ENCODE data around the gene VPS26A.

The VPS26A gene

GRCh38 chr10:69211104-69211503 lies 87.1 kb downstream of the VPS26A start:
- Histone ChIP-seq H3K4me1 (ENCODE audit: control insufficient read depth, insufficient read depth, low read length) (peaks cover 6% of the 10 kb centered on the region; the same call in 1 of the 2 replicates), H3K9ac (ENCODE audit: low read length) (no peak overlapping the region), H3K27me3 (ENCODE audit: control insufficient read depth, insufficient read depth, low read length) (no peaks in the 10 kb centered on the region), H3K9me3 (ENCODE audit: control insufficient read depth, insufficient read depth, low read depth, low read length) (no peaks in the 10 kb centered on the region), H3K36me3 (ENCODE audit: control insufficient read depth, insufficient read depth, low read length) (peaks cover 32% of the 10 kb centered on the region), H3K4me3 (ENCODE audit: low read depth, low read length) (no peak overlapping the region), H3K27ac (ENCODE audit: low read depth, low read length) (no peak overlapping the region)

GRCh38 chr10:69211524-69211923 lies 87.5 kb downstream of the VPS26A start:
- Histone ChIP-seq H3K27ac (ENCODE audit: low read depth, low read length) (no peak overlapping the region), H3K9me3 (ENCODE audit: control insufficient read depth, insufficient read depth, low read depth, low read length) (no peaks in the 10 kb centered on the region), H3K4me1 (ENCODE audit: control insufficient read depth, insufficient read depth, low read length) (peaks cover 6% of the 10 kb centered on the region; the same call in 1 of the 2 replicates), H3K9ac (ENCODE audit: low read length) (no peak overlapping the region), H3K36me3 (ENCODE audit: control insufficient read depth, insufficient read depth, low read length) (peaks cover 27% of the 10 kb centered on the region), H3K4me3 (ENCODE audit: low read depth, low read length) (no peak overlapping the region), H3K27me3 (ENCODE audit: control insufficient read depth, insufficient read depth, low read length) (no peaks in the 10 kb centered on the region)

GRCh38 chr10:69213591-69214311 lies 89.8 kb downstream of the VPS26A start:
- H3K9me3 ChIP-seq (ENCODE audit: control insufficient read depth, insufficient read depth, low read depth, low read length): no peaks in the 10 kb centered on the region

GRCh38 chr10:69214666-69215131 lies 90.7 kb downstream of the VPS26A start:
- Histone ChIP-seq H3K9me3 (ENCODE audit: control insufficient read depth, insufficient read depth, low read depth, low read length) (no peaks in the 10 kb centered on the region), H3K9ac (ENCODE audit: low read length) (no peak overlapping the region), H3K36me3 (ENCODE audit: control insufficient read depth, insufficient read depth, low read length) (no peaks in the 10 kb centered on the region), H3K4me3 (ENCODE audit: low read depth, low read length) (no peak overlapping the region), H3K27me3 (ENCODE audit: control insufficient read depth, insufficient read depth, low read length) (no peaks in the 10 kb centered on the region), H3K27ac (ENCODE audit: low read depth, low read length) (no peak overlapping the region), H3K4me1 (ENCODE audit: control insufficient read depth, insufficient read depth, low read length) (peaks cover 6% of the 10 kb centered on the region; the same call in 1 of the 2 replicates)

More at GRCh38 chr10:69213591-69214311, 89.8 kb downstream of the VPS26A start:
- Histone ChIP-seq H3K9ac (ENCODE audit: low read length) (no peak overlapping the region), H3K27me3 (ENCODE audit: control insufficient read depth, insufficient read depth, low read length) (no peaks in the 10 kb centered on the region), H3K27ac (ENCODE audit: low read depth, low read length) (no peak overlapping the region), H3K36me3 (ENCODE audit: control insufficient read depth, insufficient read depth, low read length) (peaks cover 7% of the 10 kb centered on the region), H3K4me1 (ENCODE audit: control insufficient read depth, insufficient read depth, low read length) (peaks cover 6% of the 10 kb centered on the region; the same call in 1 of the 2 replicates), H3K4me3 (ENCODE audit: low read depth, low read length) (no peak overlapping the region)

- no peak overlapping the region for H3K4me3 ChIP-seq (ENCODE audit: low read depth, low read length)
- H3K9ac ChIP-seq (ENCODE audit: low read length): no peak overlapping the region
- no peaks in the 10 kb centered on the region for H3K27me3 ChIP-seq (ENCODE audit: control insufficient read depth, insufficient read depth, low read length)
- no peaks in the 10 kb centered on the region for H3K9me3 ChIP-seq (ENCODE audit: control insufficient read depth, insufficient read depth, low read depth, low read length)
- no peaks in the 10 kb centered on the region for H3K36me3 ChIP-seq (ENCODE audit: control insufficient read depth, insufficient read depth, low read length)
- no peak overlapping the region for H3K27ac ChIP-seq (ENCODE audit: low read depth, low read length)
- H3K4me1 ChIP-seq (ENCODE audit: control insufficient read depth, insufficient read depth, low read length): peaks cover 6% of the 10 kb centered on the region; the same call in 1 of the 2 replicates
Observed at GRCh38 chr10:69215405-69216171, 91.6 kb downstream of the VPS26A start.

GRCh38 chr10:69216577-69217118 lies 92.7 kb downstream of the VPS26A start:
- H3K9me3 ChIP-seq (ENCODE audit: control insufficient read depth, insufficient read depth, low read depth, low read length): no peaks in the 10 kb centered on the region
- H3K36me3 ChIP-seq (ENCODE audit: control insufficient read depth, insufficient read depth, low read length): no peaks in the 10 kb centered on the region
- no peak overlapping the region for H3K4me3 ChIP-seq (ENCODE audit: low read depth, low read length)
- H3K4me1 ChIP-seq (ENCODE audit: control insufficient read depth, insufficient read depth, low read length): no peaks in the 10 kb centered on the region; the same call in 1 of the 2 replicates
- no peaks in the 10 kb centered on the region for H3K27me3 ChIP-seq (ENCODE audit: control insufficient read depth, insufficient read depth, low read length)
- no peak overlapping the region for H3K9ac ChIP-seq (ENCODE audit: low read length)
- H3K27ac ChIP-seq (ENCODE audit: low read depth, low read length): no peak overlapping the region

- no peak overlapping the region for H3K9ac ChIP-seq (ENCODE audit: low read length)
- H3K36me3 ChIP-seq (ENCODE audit: control insufficient read depth, insufficient read depth, low read length): no peaks in the 10 kb centered on the region
- H3K9me3 ChIP-seq (ENCODE audit: control insufficient read depth, insufficient read depth, low read depth, low read length): no peaks in the 10 kb centered on the region
- H3K4me1 ChIP-seq (ENCODE audit: control insufficient read depth, insufficient read depth, low read length): peaks cover under 1% of the 10 kb centered on the region; the same call in 1 of the 2 replicates
- H3K27ac ChIP-seq (ENCODE audit: low read depth, low read length): no peak overlapping the region
- H3K4me3 ChIP-seq (ENCODE audit: low read depth, low read length): no peak overlapping the region
- H3K27me3 ChIP-seq (ENCODE audit: control insufficient read depth, insufficient read depth, low read length): no peaks in the 10 kb centered on the region
Observed at GRCh38 chr10:69217119-69217754, 93.3 kb downstream of the VPS26A start.

- H3K9me3 ChIP-seq (ENCODE audit: control insufficient read depth, insufficient read depth, low read depth, low read length): no peaks in the 10 kb centered on the region
- no peak overlapping the region for H3K27ac ChIP-seq (ENCODE audit: low read depth, low read length)
- peaks cover 9% of the 10 kb centered on the region for H3K4me1 ChIP-seq (ENCODE audit: control insufficient read depth, insufficient read depth, low read length)
- no peak overlapping the region for H3K9ac ChIP-seq (ENCODE audit: low read length)
- H3K36me3 ChIP-seq (ENCODE audit: control insufficient read depth, insufficient read depth, low read length): no peaks in the 10 kb centered on the region
- H3K27me3 ChIP-seq (ENCODE audit: control insufficient read depth, insufficient read depth, low read length): no peaks in the 10 kb centered on the region
- H3K4me3 ChIP-seq (ENCODE audit: low read depth, low read length): no peak overlapping the region
Observed at GRCh38 chr10:69218831-69219230, 94.9 kb downstream of the VPS26A start.

- Histone ChIP-seq H3K27ac (ENCODE audit: low read depth, low read length) (no peak within 1 kb of the TSS), H3K4me3 (ENCODE audit: low read depth, low read length) (no peak within 1 kb of the TSS), H3K4me1 (ENCODE audit: control insufficient read depth, insufficient read depth, low read length) (peaks cover 9% of the 10 kb centered on the region), H3K27me3 (ENCODE audit: control insufficient read depth, insufficient read depth, low read length) (no peaks in the 10 kb centered on the region), H3K9me3 (ENCODE audit: control insufficient read depth, insufficient read depth, low read depth, low read length) (no peaks in the 10 kb centered on the region), H3K36me3 (ENCODE audit: control insufficient read depth, insufficient read depth, low read length) (no peaks in the 10 kb centered on the region), H3K9ac (ENCODE audit: low read length) (no peak within 1 kb of the TSS)
Observed at GRCh38 chr10:69220041-69220451, 96.1 kb downstream of the VPS26A start, which contains the start of gene HKDC1. TSS of gene HKDC1 (plus strand) at chr10:69220332. CDS start at chr10:69220436, 104 bp downstream.

GRCh38 chr10:69220507-69220906 lies 96.5 kb downstream of the VPS26A start:
- peaks cover 9% of the 10 kb centered on the region for H3K4me1 ChIP-seq (ENCODE audit: control insufficient read depth, insufficient read depth, low read length)
- no peaks in the 10 kb centered on the region for H3K9me3 ChIP-seq (ENCODE audit: control insufficient read depth, insufficient read depth, low read depth, low read length)
- H3K27me3 ChIP-seq (ENCODE audit: control insufficient read depth, insufficient read depth, low read length): no peaks in the 10 kb centered on the region
- no peaks in the 10 kb centered on the region for H3K36me3 ChIP-seq (ENCODE audit: control insufficient read depth, insufficient read depth, low read length)
- no peak overlapping the region for H3K27ac ChIP-seq (ENCODE audit: low read depth, low read length)
- no peak overlapping the region for H3K4me3 ChIP-seq (ENCODE audit: low read depth, low read length)
- H3K9ac ChIP-seq (ENCODE audit: low read length): no peak overlapping the region
